ENCODE measurements around the gene BARHL1. TPM values are rescaled to one million over a fixed set of nuclear protein-coding genes. Genes with fewer than 3 reads are reported as not detected.

BARHL1 gene
- total RNA-seq, result not detected
- long read RNA-seq, result 0 reads

GRCh38 chr9:132582276-132582785 is at the start of gene BARHL1:
TSS of gene BARHL1 (plus strand) at chr9:132582606. CDS start at chr9:132582798, 192 bp downstream.
- H3K4me3 ChIP-seq, result peak within 1 kb of the TSS; percentile 28
- no peaks in the 10 kb centered on the region for H3K9me3 ChIP-seq
- TF ChIP-seq CTCF (IDR thresholded peaks at IDR 0.05), result no peak
- H3K27me3 ChIP-seq, result peaks cover 97% of the 10 kb centered on the region
- intact Hi-C loops (cut with DNase I), result no loop called here
- no peak for ATAC-seq
- DNase-seq, result no peak
- H3K27ac ChIP-seq, result no peak within 1 kb of the TSS
- peaks cover 5% of the 10 kb centered on the region for H3K4me1 ChIP-seq
- no peaks in the 10 kb centered on the region for H3K36me3 ChIP-seq

- Histone ChIP-seq H3K4me1 (no peaks in the 10 kb centered on the region), H3K36me3 (no peaks in the 10 kb centered on the region), H3K4me3 (no peak overlapping the region), H3K9me3 (no peaks in the 10 kb centered on the region), H3K27ac (no peak overlapping the region), H3K27me3 (peaks cover 13% of the 10 kb centered on the region)
- intact Hi-C loops (cut with DNase I), result no loop called here
- ATAC-seq (no peak), DNase-seq (no peak)
- TF ChIP-seq CTCF (IDR thresholded peaks at IDR 0.05), result no peak
Observed at GRCh38 chr9:132534832-132535231, 47.6 kb upstream of the BARHL1 start.

- H3K36me3 ChIP-seq, result no peaks in the 10 kb centered on the region
- no peaks in the 10 kb centered on the region for H3K9me3 ChIP-seq
- no peaks in the 10 kb centered on the region for H3K4me1 ChIP-seq
- intact Hi-C loops (cut with DNase I), result no loop called here
- no peak overlapping the region for H3K27ac ChIP-seq
- peaks cover 13% of the 10 kb centered on the region for H3K27me3 ChIP-seq
- H3K4me3 ChIP-seq, result no peak overlapping the region
- no peak for TF ChIP-seq CTCF (IDR thresholded peaks at IDR 0.05)
- DNase-seq, result no peak
- ATAC-seq, result no peak
Observed at GRCh38 chr9:132536124-132536523, 46.3 kb upstream of the BARHL1 start.

GRCh38 chr9:132537352-132537751 is 45.1 kb upstream of the BARHL1 start:
- ATAC-seq (no peak), DNase-seq (no peak)
- intact Hi-C loops (cut with DNase I), result no loop called here
- Histone ChIP-seq H3K4me1 (no peaks in the 10 kb centered on the region), H3K36me3 (no peaks in the 10 kb centered on the region), H3K9me3 (no peaks in the 10 kb centered on the region), H3K4me3 (no peak overlapping the region), H3K27me3 (peaks cover 9% of the 10 kb centered on the region), H3K27ac (no peak overlapping the region)
- no peak for TF ChIP-seq CTCF (IDR thresholded peaks at IDR 0.05)

GRCh38 chr9:132538071-132538470 is 44.3 kb upstream of the BARHL1 start:
- no peaks in the 10 kb centered on the region for H3K36me3 ChIP-seq
- H3K4me3 ChIP-seq, result no peak overlapping the region
- no peak for TF ChIP-seq CTCF (IDR thresholded peaks at IDR 0.05)
- no peaks in the 10 kb centered on the region for H3K9me3 ChIP-seq
- H3K4me1 ChIP-seq, result no peaks in the 10 kb centered on the region
- H3K27ac ChIP-seq, result no peak overlapping the region
- peaks cover 1% of the 10 kb centered on the region for H3K27me3 ChIP-seq
- no peak for DNase-seq
- no peak for ATAC-seq
- intact Hi-C loops (cut with DNase I), result no loop called here

GRCh38 chr9:132539096-132539495 is 43.3 kb upstream of the BARHL1 start:
- no peak for DNase-seq
- Histone ChIP-seq H3K9me3 (no peaks in the 10 kb centered on the region), H3K27ac (no peak overlapping the region), H3K36me3 (no peaks in the 10 kb centered on the region), H3K27me3 (no peaks in the 10 kb centered on the region), H3K4me3 (no peak overlapping the region), H3K4me1 (no peaks in the 10 kb centered on the region)
- no peak for ATAC-seq
- TF ChIP-seq CTCF (IDR thresholded peaks at IDR 0.05), result no peak
- intact Hi-C loops (cut with DNase I), result no loop called here

Data from upper lobe of right lung (tissue), 1 donor.